Upper lobe of right lung (tissue), 1 donor: ENCODE results near the gene GREB1. TPM values are rescaled to one million over a fixed set of nuclear protein-coding genes. Genes with fewer than 3 reads are reported as not detected.

Source experiments
- ATAC-seq: fragments of 200-7000 bp; cut with Tn5 transposase; one replicate; pipeline ENCODE4 v1.9.1; 2020; ENCODE audit warnings: mild to moderate bottlenecking, moderate library complexity
- DNase-seq: peaks from one replicate; pipeline ENCODE4 v3.0.0-alpha.2; 2020
- H3K27ac ChIP-seq: fragments of 200-600 bp; one replicate; pipeline ENCODE4 v1.8.0; 2022
- H3K27me3 ChIP-seq: fragments of 200-600 bp; one replicate; pipeline ENCODE4 v1.8.0; 2022; ENCODE audit warnings: mild to moderate bottlenecking
- H3K36me3 ChIP-seq: fragments of 200-600 bp; one replicate; pipeline ENCODE4 v1.8.0; 2022
- H3K4me1 ChIP-seq: fragments of 200-600 bp; one replicate; pipeline ENCODE4 v1.8.0; 2022
- H3K4me3 ChIP-seq: fragments of 200-600 bp; one replicate; pipeline ENCODE4 v1.8.0; 2022; ENCODE audit warnings: mild to moderate bottlenecking
- H3K9me3 ChIP-seq: fragments of 200-600 bp; one replicate; pipeline ENCODE4 v1.8.0; 2022
- CTCF ChIP-seq: fragments of 200-600 bp; IDR thresholded peaks from one replicate; pipeline ENCODE4 v1.8.0; 2022; ENCODE audit warnings: antibody characterized with exemption
- intact Hi-C: fragments of 100-400 bp; cut with DNase I; formaldehyde crosslinking; loops from one replicate; pipeline ENCODE4 v1.11.0; 2022
- total RNA-seq: library from RNA; stranded (reverse); fragmentation: NEBNext Ultra II Directional; extraction: Animal tissue kit (Norgen Biotek cat#: 25700); gene quantifications from one replicate; pipeline ENCODE4 v1.2.1, GENCODE V29; 2021
- donor health status: DM: no; HTN: yes; CAD: no; lungs with severe emphysema.

Gene GREB1
- total RNA-seq, 1 donor from 2014 or later = 0.90 TPM

- peaks cover 36% of the 10 kb centered on the region for H3K27me3 ChIP-seq
- DNase-seq (peak; percentile 51), ATAC-seq (no peak)
- no peak overlapping the region for H3K4me3 ChIP-seq
- H3K36me3 ChIP-seq = no peaks in the 10 kb centered on the region
- H3K27ac ChIP-seq = no peak overlapping the region
- H3K4me1 ChIP-seq = no peaks in the 10 kb centered on the region
- TF ChIP-seq CTCF = no peak
- intact Hi-C loops = no loop called here
- no peaks in the 10 kb centered on the region for H3K9me3 ChIP-seq
Observed at GRCh38 chr2:11676640-11677039, 142.8 kb downstream of the GREB1 start.

- H3K4me3 ChIP-seq = no peak overlapping the region
- TF ChIP-seq CTCF = no peak
- H3K27ac ChIP-seq = no peak overlapping the region
- DNase-seq (peak; percentile 57), ATAC-seq (peak; percentile 24)
- intact Hi-C loops = no loop called here
- H3K9me3 ChIP-seq = no peaks in the 10 kb centered on the region
- no peaks in the 10 kb centered on the region for H3K4me1 ChIP-seq
- H3K27me3 ChIP-seq = peaks cover 32% of the 10 kb centered on the region
- H3K36me3 ChIP-seq = no peaks in the 10 kb centered on the region
Observed at GRCh38 chr2:11677136-11678055, 143.6 kb downstream of the GREB1 start.

- ATAC-seq (no peak), DNase-seq (peak; percentile 44)
- H3K9me3 ChIP-seq = no peaks in the 10 kb centered on the region
- H3K36me3 ChIP-seq = no peaks in the 10 kb centered on the region
- no peak overlapping the region for H3K27ac ChIP-seq
- no peaks in the 10 kb centered on the region for H3K4me1 ChIP-seq
- TF ChIP-seq CTCF = no peak
- no peak overlapping the region for H3K4me3 ChIP-seq
- intact Hi-C loops = no loop called here
- peaks cover 31% of the 10 kb centered on the region for H3K27me3 ChIP-seq
Observed at GRCh38 chr2:11678306-11678960, 144.6 kb downstream of the GREB1 start.

GRCh38 chr2:11679016-11679415 lies 145.2 kb downstream of the GREB1 start:
- ATAC-seq = no peak
- H3K9me3 ChIP-seq = no peaks in the 10 kb centered on the region
- intact Hi-C loops = no loop called here

More at GRCh38 chr2:11679016-11679415, 145.2 kb downstream of the GREB1 start:
- H3K4me3 ChIP-seq = no peak overlapping the region
- H3K27me3 ChIP-seq = peaks cover 30% of the 10 kb centered on the region
- TF ChIP-seq CTCF = no peak
- no peaks in the 10 kb centered on the region for H3K36me3 ChIP-seq
- no peaks in the 10 kb centered on the region for H3K4me1 ChIP-seq
- DNase-seq = peak; percentile 25
- H3K27ac ChIP-seq = no peak overlapping the region
